H1 (cell line): ENCODE data around the gene TUBGCP4. TPM values are rescaled to one million over a fixed set of nuclear protein-coding genes. Genes with fewer than 3 reads are reported as not detected.

Experiments
- CTCF ChIA-PET: fragments of 300-600 bp; sonication (Branson Sonifier 250); formaldehyde crosslinking; loops from one replicate; lab custom pipeline; 2021; ENCODE audit not compliant: partially characterized antibody; lab: Charles Lee
- POLR2A ChIA-PET: fragments of 300-600 bp; sonication (Branson Sonifier 250); formaldehyde crosslinking; loops from one replicate; lab custom pipeline; 2021; ENCODE audit warnings: inconsistent platforms; ENCODE audit not compliant: partially characterized antibody; lab: Charles Lee
- DNase-seq, 2 experiments: peaks; one replicate each; pipeline versions ENCODE4 v3.0.0 to v3.0.0-alpha.2; 2010 to 2022; ENCODE audit warnings: low spot score in 2 of 2, low read depth in 1 of 2, mixed read lengths in 1 of 2
- FAIRE-seq: peaks from 2 replicates; lab custom pipeline; 2011; peaks lifted over from hg19 to GRCh38; lab: Jason Lieb, UNC
- H2AFZ ChIP-seq: 2 replicates; pipeline ENCODE4 v1.8.1; 2012; ENCODE audit warnings: low read length, inconsistent platforms
- H2AK5ac ChIP-seq: 2 replicates; pipeline ENCODE4 v1.6.1; 2013; ENCODE audit warnings: low read depth, low read length
- H2BK120ac ChIP-seq: replicated peaks from 2 replicates; pipeline ENCODE3; 2013; ENCODE audit warnings: low read depth, low read length, inconsistent platforms
- H2BK12ac ChIP-seq: 2 replicates; pipeline ENCODE4 v1.6.1; 2013; ENCODE audit warnings: low read depth, low read length
- H2BK15ac ChIP-seq: 2 replicates; pipeline ENCODE4 v1.6.1; 2013; ENCODE audit warnings: low read length
- H2BK20ac ChIP-seq: 2 replicates; pipeline ENCODE4 v1.6.1; 2013; ENCODE audit warnings: low read length
- H2BK5ac ChIP-seq: 2 replicates; pipeline ENCODE4 v1.6.1; 2013; ENCODE audit warnings: low read depth, low read length
- H3K14ac ChIP-seq: 2 replicates; pipeline ENCODE4 v1.6.1; 2013; ENCODE audit warnings: inconsistent platforms; ENCODE audit not compliant: insufficient read length
- H3K18ac ChIP-seq: 2 replicates; pipeline ENCODE4 v1.6.1; 2013; ENCODE audit warnings: low read length; ENCODE audit errors: extremely low read depth
- H3K23ac ChIP-seq: 2 replicates; pipeline ENCODE4 v1.6.1; 2013; ENCODE audit warnings: inconsistent platforms; ENCODE audit not compliant: insufficient read length
- H3K23me2 ChIP-seq: 2 replicates; pipeline ENCODE4 v1.6.1; 2013; ENCODE audit warnings: low read depth, low read length
- H3K27ac ChIP-seq: 2 replicates; pipeline ENCODE4 v1.6.1; 2011; ENCODE audit warnings: low read depth, low read length, inconsistent platforms
- H3K27me3 ChIP-seq, 4 experiments: replicated peaks in 1 of 4; 1 replicate in 1 of 4; 2 replicates in 3 of 4; pipeline versions ENCODE4 v1.6.1 to v1.8.1; 2011 to 2013; ENCODE audit warnings: low read length in 3 of 4, mild to moderate bottlenecking in 3 of 4, inconsistent platforms in 2 of 4, mixed read lengths in 2 of 4, moderate library complexity in 1 of 4; ENCODE audit not compliant: control insufficient read depth in 3 of 4, insufficient read depth in 3 of 4; ENCODE audit errors: extremely low read depth in 1 of 4
- H3K36me3 ChIP-seq, 4 experiments: 2 replicates each; pipeline versions ENCODE4 v1.6.1 to v1.8.1; 2011 to 2013; ENCODE audit warnings: mild to moderate bottlenecking in 4 of 4, low read length in 3 of 4, moderate library complexity in 2 of 4, control low read depth in 1 of 4, inconsistent platforms in 1 of 4; ENCODE audit not compliant: insufficient read depth in 4 of 4, control insufficient read depth in 2 of 4
- H3K4ac ChIP-seq: replicated peaks from 2 replicates; pipeline ENCODE3; 2013; ENCODE audit warnings: low read length, low read depth, mixed read lengths, inconsistent platforms; ENCODE audit not compliant: insufficient read length
- H3K4me1 ChIP-seq, 4 experiments: replicated peaks in 1 of 4; 1 replicate in 1 of 4; 2 replicates in 3 of 4; pipeline versions ENCODE4 v1.6.1 to v1.8.1; 2011 to 2013; ENCODE audit warnings: low read length in 3 of 4, inconsistent platforms in 2 of 4, mixed read lengths in 1 of 4; ENCODE audit not compliant: insufficient read depth in 4 of 4, control insufficient read depth in 3 of 4
- H3K4me2 ChIP-seq, 2 experiments: 2 replicates each; pipeline versions ENCODE4 v1.6.1 to v1.8.1; 2011 to 2013; ENCODE audit warnings: low read depth in 2 of 2, low read length in 2 of 2, control low read depth in 1 of 2, inconsistent platforms in 1 of 2, mild to moderate bottlenecking in 1 of 2; ENCODE audit not compliant: insufficient read depth in 1 of 2
- H3K4me3 ChIP-seq, 4 experiments: fragments of 200-600, 300-600 bp in 1 of 4; sonication (generic), shearing (Covaris generic), sonication (Bioruptor Twin) in 1 of 4; 2 replicates each; pipeline versions ENCODE4 v1.5.1 to v1.8.1; 2011 to 2016; ENCODE audit warnings: low read length in 4 of 4, low read depth in 3 of 4, control low read depth in 2 of 4, inconsistent platforms in 2 of 4, mild to moderate bottlenecking in 2 of 4, mixed read lengths in 1 of 4, moderate library complexity in 1 of 4; ENCODE audit not compliant: insufficient read depth in 2 of 4; ENCODE audit errors: extremely low read depth in 1 of 4
- H3K56ac ChIP-seq: replicated peaks from 2 replicates; pipeline ENCODE3; 2013; ENCODE audit warnings: low read depth, mild to moderate bottlenecking, mixed read lengths, low read length, inconsistent platforms; ENCODE audit not compliant: insufficient read length
- H3K79me1 ChIP-seq: 2 replicates; pipeline ENCODE4 v1.6.1; 2013; ENCODE audit warnings: low read depth, low read length, control low read depth
- H3K79me2 ChIP-seq, 2 experiments: 2 replicates each; pipeline versions ENCODE4 v1.6.1 to v1.8.1; 2012 to 2013; ENCODE audit warnings: low read length in 2 of 2, mild to moderate bottlenecking in 2 of 2, inconsistent platforms in 1 of 2; ENCODE audit not compliant: insufficient read depth in 2 of 2, control insufficient read depth in 1 of 2
- H3K9ac ChIP-seq, 4 experiments: replicated peaks in 1 of 4; 1 replicate in 1 of 4; 2 replicates in 3 of 4; pipeline versions ENCODE4 v1.6.1 to v1.8.1; 2011 to 2013; ENCODE audit warnings: low read depth in 3 of 4, low read length in 3 of 4, control low read depth in 2 of 4, mild to moderate bottlenecking in 2 of 4, moderate library complexity in 2 of 4, inconsistent platforms in 1 of 4; ENCODE audit errors: extremely low read depth in 1 of 4
- H3K9me3 ChIP-seq, 2 experiments: 2 replicates each; pipeline versions ENCODE4 v1.6.1 to v1.8.1; 2012 to 2013; ENCODE audit warnings: mild to moderate bottlenecking in 2 of 2, moderate library complexity in 2 of 2, control low read depth in 1 of 2, inconsistent platforms in 1 of 2, low read depth in 1 of 2, low read length in 1 of 2, mixed read lengths in 1 of 2; ENCODE audit not compliant: insufficient read depth in 2 of 2
- H4K20me1 ChIP-seq, 2 experiments: replicated peaks in 1 of 2; 2 replicates each; pipeline versions ENCODE3 to v1.8.1; 2011 to 2013; ENCODE audit warnings: inconsistent platforms in 2 of 2, low read length in 2 of 2, mild to moderate bottlenecking in 1 of 2; ENCODE audit not compliant: insufficient read depth in 2 of 2, control insufficient read depth in 1 of 2
- H4K5ac ChIP-seq: 2 replicates; pipeline ENCODE4 v1.6.1; 2013; ENCODE audit warnings: low read length, low read depth, mixed read lengths, inconsistent platforms; ENCODE audit not compliant: insufficient read length
- H4K8ac ChIP-seq: 2 replicates; pipeline ENCODE4 v1.8.0; 2013; ENCODE audit warnings: mild to moderate bottlenecking, moderate library complexity, low read length, inconsistent platforms; ENCODE audit not compliant: insufficient read depth; ENCODE audit errors: extremely low read depth
- H4K91ac ChIP-seq: replicated peaks from 2 replicates; pipeline ENCODE3; 2013; ENCODE audit warnings: low read length, mixed read lengths, inconsistent platforms; ENCODE audit not compliant: insufficient read length
- RFX5 ChIP-seq: IDR thresholded peaks from 2 replicates; pipeline ENCODE4 v1.6.1; 2011; ENCODE audit warnings: low read depth, low read length, improper control_type of control experiment, borderline replicate concordance
- TAF1 ChIP-seq: IDR thresholded peaks from 2 replicates; pipeline ENCODE4 v1.6.1; 2011; ENCODE audit warnings: mild to moderate bottlenecking, low read depth, low read length
- WGBS, 2 experiments: shearing (Covaris generic) in 1 of 2; methylation state at CpG; one replicate each; pipeline versions ENCODE4 v1.1.6 to v1.1.7; 2013 to 2015; ENCODE audit warnings: low lambda C conversion rate in 2 of 2, mixed read lengths in 2 of 2, inconsistent platforms in 1 of 2, low coverage in 1 of 2, missing lambda C conversion rate in 1 of 2; ENCODE audit not compliant: insufficient replicate concordance in 2 of 2, insufficient coverage in 1 of 2, insufficient read length in 1 of 2; ENCODE audit errors: extremely low coverage in 1 of 2, missing lambda C conversion rate in 1 of 2; 5-methylcytosine and 5-hydroxymethylcytosine counted together
- polyA plus RNA-seq, 7 experiments: library from polyadenylated mRNA; depleted of rRNA in 3 of 7; stranded (reverse) in 5 of 7; unstranded in 2 of 7; fragments of >200 nt in 5 of 7; fragments of 200-250 nt in 2 of 7; gene quantifications; 1 replicate in 5 of 7; 2 replicates in 1 of 7; 4 replicates in 1 of 7; pipeline versions ENCODE4 v1.2.1 to v1.2.3, GENCODE V29; 2011 to 2013; ENCODE audit warnings: missing spikeins in 2 of 7, mixed read lengths in 2 of 7
- total RNA-seq: library from RNA; stranded (reverse); fragmentation: NEBNext Ultra II Directional; extraction: Animal tissue kit (Norgen Biotek cat#: 25700); gene quantifications from 2 replicates; pipeline ENCODE4 v1.2.1, GENCODE V29; 2021

TUBGCP4 gene
- total and polyA plus RNA-seq, 2 of the 8 experiments (the other 6 are each of a cell fraction or from before 2014, with no cell fraction given), result 7.3 to 23.4 TPM

- TF ChIP-seq RFX5 (peak; percentile 71; the same call in 1 of the 2 replicates), TAF1 (no peak)
- Histone ChIP-seq H3K27me3 (no peaks in the 10 kb centered on the region), H3K9me3 (no peaks in the 10 kb centered on the region), H2AFZ (no peak overlapping the region), H3K14ac (no peak overlapping the region), H4K8ac (no peak overlapping the region), H2AK5ac (no peak overlapping the region), H3K23me2 (no peaks in the 10 kb centered on the region), H3K79me2 (peaks cover 0 to 24% of the 10 kb centered on the region in 2 experiments; a peak in 2 of 4 replicates), H3K18ac (no peak overlapping the region), H3K4ac (no peak overlapping the region), H3K56ac (no peak overlapping the region), H2BK5ac (no peak overlapping the region), H3K4me2 (no peak overlapping the region), H3K4me1 (no peaks in the 10 kb centered on the region), H2BK12ac (no peak overlapping the region), H3K23ac (no peak overlapping the region), H3K4me3 (no peak overlapping the region), H3K9ac (no peak overlapping the region), H4K5ac (no peak overlapping the region), H2BK15ac (no peak overlapping the region), H3K27ac (no peak overlapping the region), H4K91ac (no peak overlapping the region), H2BK20ac (no peak overlapping the region), H3K79me1 (no peaks in the 10 kb centered on the region), H3K36me3 (peaks cover 8 to 48% (median 23%) of the 10 kb centered on the region in 4 experiments; a peak in 7 of 8 replicates), H4K20me1 (peaks cover 1 to 2% of the 10 kb centered on the region in 2 experiments), H2BK120ac (no peak overlapping the region)
- ChIA-PET POLR2A (interaction anchor here (1.2 kb wide), 1 partner anchor 13 kb away, joined by 3 read pairs; no protein-coding TSS in a partner anchor), CTCF (interaction anchor here (0.7 to 1.0 kb wide), 2 partner anchors 69 to 70 kb away, joined by 3 read pairs; no protein-coding TSS in a partner anchor)
- DNase-seq (no peak), FAIRE-seq (no peak)
- WGBS, 2 experiments, result 81% methylated on average over 2 of the region's 2 CpGs; no CpG with 5 or more reads in 1 of the 2 experiments
Measured at GRCh38 chr15:43446344-43446743, 75.4 kb downstream of the TUBGCP4 start.
